HG02840 (cell line): ENCODE measurements around the gene PRR19.
A peak's percentile ranks its signal among the peaks of the same experiment; 100 is the strongest.
"Not testable (repeated sequence)": the region's sequence is repeated elsewhere in the genome, so short reads cannot be mapped to it uniquely, and the experiment has no call there.

Experiments
- ATAC-seq: cut with Tn5 transposase; IDR thresholded peaks from one replicate; pipeline ENCODE4 v1.9.1; 2021; ENCODE audit warnings: mild to moderate bottlenecking, moderate library complexity, moderate number of reproducible peaks; ENCODE audit not compliant: unreplicated experiment, low FRiP score

PRR19 gene, protein sequence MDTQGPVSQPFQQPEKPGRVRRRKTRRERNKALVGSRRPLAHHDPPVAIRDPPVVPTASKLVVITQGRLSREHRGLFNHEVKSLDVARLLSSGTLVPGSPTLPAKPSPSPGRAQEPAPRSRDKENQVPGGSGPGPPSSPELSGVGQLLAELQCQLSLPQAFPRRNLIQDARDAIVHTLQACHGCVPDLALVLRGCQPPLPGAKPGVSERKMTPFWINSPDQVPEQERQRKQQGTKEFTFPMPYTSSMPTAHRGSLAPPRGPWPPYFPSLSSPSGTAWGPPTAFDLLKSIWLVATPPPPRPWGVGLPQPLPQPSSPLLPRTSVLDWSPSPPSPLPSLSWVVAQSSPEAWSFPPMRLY

DNA sequence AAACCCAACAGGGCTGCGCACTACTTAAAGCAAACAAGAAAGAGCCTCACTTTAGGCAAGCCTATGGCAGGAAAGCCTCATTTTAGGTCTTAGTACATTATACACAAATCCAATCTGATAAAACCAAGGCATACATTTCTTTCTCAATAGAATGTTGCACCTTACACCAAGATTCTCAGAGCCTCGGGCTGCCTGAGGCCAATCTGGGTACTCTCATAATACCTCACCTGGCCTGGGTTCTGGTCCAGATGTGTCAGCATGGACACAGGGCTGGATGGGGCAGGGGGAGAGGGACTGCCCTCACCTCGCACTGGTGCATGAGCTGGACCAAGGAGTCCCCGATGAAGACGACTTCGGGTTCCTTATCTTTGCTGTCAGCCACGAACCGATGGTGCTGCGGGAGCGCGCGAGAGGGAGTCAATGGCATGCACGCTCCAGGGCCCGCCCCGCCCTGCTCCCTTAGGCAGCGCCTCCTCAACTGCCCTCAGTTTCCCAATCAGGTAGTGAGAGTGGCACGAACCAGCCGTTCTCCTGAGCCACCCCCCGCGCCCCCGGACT is at the start of gene PRR19:
TSS of gene PRR19 (plus strand) at position 487 of the 558 bp plus-strand sequence. CDS start 7,453 bp downstream, outside the sequence.
- ATAC-seq: no peak

DNA sequence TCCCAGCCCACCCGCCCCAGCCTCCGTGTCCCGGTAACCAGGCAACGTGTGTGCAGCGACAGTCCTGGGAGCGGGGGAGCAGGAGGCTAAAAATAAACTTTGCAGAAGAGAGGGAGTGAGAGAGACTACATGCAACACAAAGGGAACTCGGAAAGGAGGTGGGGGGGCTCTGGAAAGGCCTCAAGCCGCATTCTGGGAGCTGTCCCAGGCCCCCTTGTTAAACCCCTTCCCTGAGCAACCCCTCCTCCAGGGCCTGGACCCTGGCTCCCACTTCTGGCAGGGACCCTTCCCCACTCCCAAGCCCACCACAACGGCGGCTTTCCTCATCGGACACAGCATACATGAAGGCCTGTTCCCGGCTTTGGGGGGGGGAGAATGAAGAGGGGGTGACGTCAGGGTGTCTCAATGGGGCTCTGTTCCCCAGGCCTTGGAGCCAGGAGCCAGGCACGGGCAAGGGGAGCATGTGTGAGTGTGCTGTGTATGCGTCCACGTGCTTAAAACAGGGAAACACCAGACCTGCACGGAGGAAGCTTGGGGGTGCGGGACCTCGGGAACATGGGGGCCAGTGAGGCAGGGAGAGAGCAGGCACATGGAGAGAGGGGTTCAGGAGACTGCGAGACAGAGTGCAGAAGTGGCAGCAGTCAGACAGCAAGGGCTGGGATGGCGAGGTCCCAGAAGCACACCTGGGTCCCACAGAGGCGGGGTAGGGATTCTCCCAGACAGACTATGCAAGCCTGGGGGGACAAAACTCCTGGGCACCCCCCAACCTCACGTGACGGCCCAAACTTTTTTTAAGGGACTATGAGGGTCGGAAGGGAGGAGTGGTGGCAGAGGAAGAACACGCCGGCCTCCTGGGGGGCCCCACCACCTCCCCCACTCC is 49.3 kb upstream of the PRR19 start:
- no peak for ATAC-seq

DNA sequence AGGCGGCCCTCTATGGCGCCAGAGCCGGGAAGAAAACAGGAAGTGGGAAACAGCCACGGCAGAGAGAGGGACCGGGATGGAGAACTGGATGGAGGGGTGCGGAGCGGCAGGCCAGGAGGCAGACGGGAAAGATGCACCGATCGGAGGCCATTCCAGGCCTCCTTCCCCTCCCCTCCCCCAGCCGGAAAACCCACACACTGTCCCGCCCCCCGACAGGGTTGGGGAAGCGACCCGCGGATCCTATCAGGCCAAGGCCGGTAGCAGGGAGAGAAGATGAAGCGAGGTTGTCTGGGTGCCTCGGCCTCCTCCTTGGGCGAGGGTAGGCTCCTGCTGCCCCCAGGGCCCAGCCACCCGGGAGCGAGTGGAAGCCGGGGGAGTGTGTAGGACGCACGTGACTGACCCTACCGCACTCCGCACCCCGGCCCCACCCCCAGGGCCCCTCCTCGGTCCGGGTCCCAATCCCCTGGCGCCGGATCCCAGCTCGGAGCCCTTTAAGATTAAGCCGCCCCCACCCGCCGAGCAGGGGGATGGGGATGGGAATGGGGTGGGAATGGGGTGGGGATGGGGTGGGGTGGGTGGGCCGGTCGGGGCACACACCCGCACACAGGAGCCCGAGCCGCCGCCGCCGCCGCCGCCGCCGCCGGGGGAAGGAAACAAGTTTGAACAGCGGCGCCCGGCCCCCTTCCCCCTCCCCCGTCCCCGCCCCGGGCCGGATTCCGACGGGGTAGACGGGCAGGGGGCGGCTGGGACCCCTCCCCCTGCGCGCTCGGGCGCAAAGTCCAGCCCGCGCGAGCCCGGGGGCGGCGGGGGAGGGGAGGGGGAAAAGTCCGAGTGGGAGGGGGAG is 48.5 kb upstream of the PRR19 start:
- peak; percentile 13 for ATAC-seq

DNA sequence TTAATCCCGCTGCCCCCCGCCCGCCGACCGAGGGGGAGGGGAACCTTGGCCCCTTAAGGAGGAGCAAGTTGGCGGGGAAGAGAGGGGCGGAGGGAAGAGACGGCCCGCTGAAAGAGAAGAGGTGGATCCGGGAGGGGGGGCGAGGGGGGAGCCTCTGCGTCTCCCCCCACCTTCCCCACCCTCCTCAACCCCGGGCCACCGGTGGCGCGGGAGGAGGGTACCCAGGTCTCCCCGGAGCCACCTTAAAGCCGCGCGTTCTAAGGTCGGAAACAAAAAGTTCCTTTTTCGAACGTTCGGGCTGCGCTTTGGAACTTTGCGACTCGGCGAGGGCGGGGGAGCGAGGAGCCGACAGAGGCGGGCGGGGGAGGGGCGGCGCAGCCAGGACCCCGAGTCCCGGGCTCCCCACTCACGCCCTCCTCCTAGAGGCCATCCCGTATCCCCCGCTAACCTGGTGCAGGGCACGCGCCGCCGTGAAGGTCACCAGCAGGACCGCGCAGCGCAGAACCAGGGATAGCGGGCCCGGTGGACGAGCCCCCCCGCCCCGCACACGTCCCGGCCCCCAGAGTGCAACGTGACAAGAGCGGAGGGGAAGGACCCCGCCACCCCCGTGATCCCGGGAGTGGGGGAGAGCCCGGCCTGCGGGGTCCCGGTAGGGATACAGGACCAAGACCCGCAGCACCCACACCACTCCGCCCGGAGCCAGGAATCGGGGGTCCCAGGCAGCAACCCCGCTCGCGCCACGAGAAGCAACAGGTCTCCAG is 47.7 kb upstream of the PRR19 start:
- peak; percentile 32 for ATAC-seq

DNA sequence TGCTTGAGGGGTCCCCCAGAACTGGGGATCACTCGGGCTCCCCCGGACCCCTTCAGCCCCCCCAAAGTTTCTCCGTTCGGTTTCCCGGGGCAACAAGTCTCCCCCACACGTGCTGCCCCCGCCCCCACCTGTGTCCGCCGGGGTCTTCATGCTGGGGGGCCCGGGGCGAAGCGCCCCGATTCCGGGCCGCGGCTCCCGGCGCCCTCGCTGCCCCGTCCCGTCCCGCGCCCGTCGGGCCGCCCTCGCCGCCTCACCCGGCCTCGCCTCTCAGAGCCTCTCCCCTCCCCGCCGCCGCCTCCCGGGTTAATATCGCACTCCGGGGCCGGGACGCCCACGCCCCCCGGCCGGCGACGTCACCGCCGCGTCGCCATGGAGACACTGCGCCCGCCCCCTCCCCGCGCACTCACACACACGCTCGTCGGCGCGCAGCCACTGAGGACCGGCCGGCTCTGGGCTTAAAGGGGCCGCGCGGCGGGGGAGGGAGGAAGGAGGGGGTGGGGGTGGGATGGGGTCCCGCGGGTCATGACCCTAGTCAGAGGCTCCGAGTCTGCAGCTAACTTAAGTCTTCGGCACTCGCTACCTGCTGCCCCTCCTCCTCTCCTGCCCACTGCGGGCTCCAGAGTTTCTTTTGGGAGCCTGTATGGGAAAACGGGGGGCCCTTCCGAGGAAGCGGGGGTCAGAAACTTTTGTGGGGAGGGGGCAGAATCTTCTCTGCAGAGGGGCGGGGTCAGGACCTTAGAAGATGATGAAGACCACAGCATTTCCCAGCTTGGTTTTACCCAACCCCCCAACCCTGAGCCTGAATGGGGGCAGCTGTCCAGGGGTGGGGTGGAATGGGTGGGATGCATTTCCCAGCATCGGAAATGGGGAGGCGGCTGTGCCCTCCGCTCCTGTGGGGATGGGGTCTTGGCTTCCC is 46.8 kb upstream of the PRR19 start, which contains the start of gene ERF:
TSS of gene ERF (minus strand) at position 279 of the 916 bp plus-strand sequence. CDS start at position 150, 129 bp downstream.
- ATAC-seq: peak; percentile 55

DNA sequence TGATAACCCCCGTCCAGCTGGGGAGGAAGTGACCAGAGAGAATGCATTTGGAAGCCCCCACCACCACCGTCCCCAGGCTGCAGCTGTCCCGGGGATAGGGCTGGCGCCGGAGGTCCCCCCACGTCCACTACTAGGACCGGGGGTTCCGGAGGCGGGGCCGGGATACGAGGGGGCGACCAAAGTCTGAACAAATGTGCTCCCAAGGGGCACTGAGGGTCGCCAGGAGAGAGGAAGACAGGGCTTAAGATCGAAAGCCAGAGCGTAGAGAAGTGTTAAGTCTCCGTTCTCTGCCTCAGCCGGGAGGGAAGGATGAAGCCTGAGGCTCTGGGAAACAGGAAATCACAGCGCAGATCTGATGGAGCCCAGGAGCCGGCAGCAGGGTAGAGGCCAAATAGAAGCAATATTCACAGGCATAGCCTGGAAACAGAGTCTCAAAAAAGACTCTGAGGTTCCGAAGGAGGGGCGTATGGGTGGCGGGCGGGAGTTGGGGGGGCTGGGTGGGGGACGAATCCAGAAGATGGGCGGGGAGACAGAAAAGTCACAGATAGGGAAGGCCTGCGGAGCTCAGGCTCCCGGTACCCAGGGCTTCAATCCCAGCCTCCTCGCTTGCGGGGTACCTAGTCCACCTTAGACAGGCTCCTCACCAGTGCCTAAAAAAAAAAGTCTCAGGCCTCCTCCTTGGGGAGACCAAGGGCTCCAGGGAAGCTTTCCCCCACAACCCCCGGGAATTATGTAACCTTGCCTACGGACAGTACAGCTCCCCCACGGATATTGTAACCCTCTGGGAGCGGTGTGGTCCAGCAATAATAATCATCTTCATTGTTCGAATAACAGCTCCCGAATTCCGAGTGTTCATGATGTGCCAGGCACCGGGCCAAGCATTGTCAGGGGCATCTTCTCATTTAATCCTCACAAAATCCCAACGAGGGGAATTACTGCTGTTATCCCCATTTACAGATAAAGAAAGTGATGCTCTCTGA is 45.9 kb upstream of the PRR19 start:
- no peak for ATAC-seq

DNA sequence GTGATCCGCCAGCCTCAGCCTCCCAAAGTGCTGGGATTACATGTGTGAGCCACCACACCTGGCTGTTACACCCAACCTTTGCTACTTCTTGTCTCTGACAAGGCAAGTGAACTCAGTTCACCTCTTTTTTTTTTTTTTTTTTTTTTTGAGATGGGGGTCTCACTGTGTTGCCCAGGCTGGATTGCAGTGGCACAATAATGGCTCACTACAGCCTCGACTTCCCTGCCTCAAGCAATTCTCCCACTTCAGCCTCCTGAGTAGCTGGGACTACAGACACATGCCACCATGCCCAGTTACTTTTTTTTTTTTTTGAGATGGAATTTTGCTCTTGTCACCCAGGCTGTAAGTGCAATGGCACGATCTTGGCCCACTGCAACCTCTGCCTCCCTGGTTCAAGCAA is 44.1 kb upstream of the PRR19 start:
- ATAC-seq: not testable (repeated sequence)

DNA sequence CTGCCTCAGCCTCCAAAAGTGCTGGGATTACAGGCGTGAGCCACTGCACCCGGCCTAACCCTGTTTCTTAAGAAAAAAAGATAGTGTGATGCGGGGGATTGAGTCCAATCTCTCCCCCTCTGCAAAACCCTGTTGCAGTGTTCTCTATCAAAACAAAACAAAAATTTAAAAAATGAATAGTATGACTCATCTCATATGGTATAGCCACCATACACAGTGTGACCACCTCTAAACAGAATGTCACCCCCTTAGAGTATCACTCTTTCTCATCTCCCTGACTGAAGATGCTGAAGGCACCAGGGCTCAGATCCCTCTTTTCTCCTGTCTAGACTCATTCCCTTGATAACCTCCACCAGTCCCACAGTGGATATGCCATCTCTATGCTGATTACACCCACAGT is 40.2 kb upstream of the PRR19 start:
- no peak for ATAC-seq

DNA sequence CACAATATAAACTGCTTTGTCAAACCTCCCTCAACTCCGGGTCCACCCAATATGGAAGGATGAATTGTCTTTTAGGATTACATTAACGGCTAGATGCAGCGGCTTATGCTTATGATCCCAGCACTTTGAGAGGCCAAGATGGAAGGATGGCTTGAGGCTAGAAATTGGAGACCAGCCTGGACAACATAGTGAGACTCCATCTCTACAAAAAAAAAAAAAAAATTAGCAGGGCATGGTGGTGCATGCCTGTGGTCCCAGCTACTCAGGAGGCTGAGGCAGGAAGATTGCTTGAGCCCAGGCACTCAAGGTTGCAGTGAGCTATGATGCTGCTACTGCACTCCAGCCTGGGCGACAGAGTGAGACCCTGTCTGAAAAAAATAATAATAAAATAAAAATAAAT is 35.8 kb upstream of the PRR19 start:
- ATAC-seq: not testable (repeated sequence)

DNA sequence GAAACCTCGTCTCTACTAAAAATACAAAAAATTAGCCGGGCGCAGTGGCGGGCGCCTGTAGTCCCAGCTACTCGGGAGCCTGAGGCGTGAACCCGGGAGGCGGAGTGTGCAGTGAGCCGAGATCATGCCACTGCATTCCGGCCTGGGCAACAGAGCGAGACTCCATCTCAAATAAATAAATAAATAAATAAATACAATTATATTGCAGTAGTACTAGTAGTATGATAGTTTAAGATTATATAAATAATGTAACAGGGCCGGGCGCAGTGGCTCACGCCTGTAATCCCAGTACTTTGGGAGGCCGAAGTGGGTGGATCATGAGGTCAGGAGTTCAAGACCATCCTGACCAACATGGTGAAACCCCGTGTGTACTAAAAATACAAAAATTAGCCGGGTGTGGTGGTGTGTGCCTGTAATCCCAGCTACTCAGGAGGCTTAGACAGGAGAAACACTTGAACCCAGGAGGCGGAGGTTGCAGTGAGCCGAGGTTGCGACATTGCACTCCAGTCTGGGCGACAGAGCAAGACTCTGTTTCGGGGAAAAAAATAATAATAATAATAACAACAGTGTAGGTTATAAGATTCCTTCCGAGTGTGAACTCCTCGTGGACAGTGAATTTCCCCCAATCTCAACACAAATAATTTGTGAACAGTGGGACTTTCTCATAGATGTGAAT is 34.9 kb upstream of the PRR19 start:
- not testable (repeated sequence) for ATAC-seq

DNA sequence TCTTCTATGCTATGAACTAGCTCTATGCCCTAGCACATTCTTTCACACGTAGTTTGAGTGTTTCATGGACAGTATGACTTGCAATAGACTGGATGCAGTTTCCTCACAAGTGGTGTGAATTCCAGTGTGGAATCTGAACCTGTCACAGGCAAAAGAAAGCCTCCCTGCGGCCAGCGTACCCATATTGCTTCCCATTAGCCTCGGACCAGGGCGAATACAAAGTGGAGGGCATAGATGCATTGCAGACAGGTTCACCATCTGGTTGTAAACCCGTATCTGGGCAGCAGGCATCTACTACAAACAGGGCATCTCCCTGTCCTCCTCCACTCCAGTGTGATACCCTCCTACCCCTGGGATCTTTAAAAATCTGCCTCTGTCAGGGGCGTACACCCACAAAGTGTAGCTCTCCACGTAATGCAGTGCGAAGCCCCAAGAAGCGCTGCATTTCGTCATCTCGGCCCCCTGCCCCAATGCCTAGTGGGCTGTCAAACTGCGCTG is 34.2 kb upstream of the PRR19 start:
- no peak for ATAC-seq

DNA sequence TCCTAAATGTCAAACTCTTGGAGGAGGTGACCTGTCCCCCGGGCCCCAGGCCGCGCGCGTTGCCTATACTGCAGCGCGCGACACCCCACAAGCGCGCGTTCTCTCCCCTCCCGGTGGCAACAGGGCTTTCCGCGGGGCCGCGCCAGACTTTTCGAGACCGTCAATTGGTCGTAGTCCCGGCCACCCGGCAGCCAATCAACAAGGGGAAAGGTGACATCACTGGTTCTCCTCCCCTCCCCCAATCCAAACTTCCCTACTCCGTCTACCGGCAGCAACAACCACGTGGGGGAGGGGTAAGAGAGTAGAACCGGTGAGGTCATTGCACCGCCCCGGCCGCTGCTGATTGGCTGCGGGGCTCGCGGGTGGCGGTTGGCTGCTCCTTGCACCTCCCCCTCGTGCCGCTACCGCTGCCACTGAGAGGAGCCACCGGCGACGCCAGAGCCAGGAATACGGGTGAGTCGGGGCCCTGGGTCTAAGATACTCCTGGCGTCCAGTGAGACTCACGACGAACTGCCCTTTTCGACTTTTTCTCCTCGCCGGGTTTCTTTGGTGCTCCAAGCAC is 33.7 kb upstream of the PRR19 start:
- peak; percentile 61 for ATAC-seq

DNA sequence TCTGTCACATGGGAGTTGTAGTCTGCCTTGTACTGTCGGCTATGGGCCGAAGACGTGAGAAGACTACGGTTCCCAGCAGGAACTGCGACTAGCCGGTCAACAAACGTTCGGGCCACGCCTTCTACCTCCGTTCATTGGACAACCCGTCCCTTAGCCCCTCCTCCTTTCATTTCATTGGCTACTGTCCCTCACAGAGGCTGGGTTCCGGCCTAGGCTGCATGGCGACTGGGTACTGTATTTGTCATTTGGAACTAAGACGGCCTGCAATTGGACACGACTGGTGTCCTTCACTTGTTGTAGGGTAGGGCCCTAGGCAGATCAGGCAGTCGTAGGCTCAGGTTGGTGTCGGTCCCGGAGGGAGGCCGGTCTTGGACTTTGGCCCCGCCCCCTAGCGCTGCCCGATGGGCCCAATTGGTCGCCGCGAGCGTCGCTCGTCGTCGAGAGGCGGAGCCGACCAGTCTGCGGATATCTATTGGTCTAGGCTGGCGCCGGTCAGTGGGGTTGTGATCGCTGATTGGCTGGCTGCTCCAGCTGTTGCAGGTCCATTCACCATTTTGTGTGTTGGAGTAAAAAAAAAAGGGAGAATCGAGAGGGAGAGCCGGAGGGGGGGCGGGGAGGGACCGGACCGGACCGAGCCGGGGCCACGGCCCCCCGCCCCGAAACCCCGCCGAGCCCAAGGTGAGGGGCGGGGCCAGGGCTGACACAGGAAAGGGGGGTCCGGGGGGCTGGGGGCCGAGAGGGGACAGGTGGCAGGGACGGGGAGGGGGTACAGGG is 33.0 kb upstream of the PRR19 start, which contains the start of gene CIC:
TSS of gene CIC (plus strand) at position 549 of the 774 bp plus-strand sequence. CDS start 2,532 bp downstream, outside the sequence.
- ATAC-seq: peak; percentile 77

DNA sequence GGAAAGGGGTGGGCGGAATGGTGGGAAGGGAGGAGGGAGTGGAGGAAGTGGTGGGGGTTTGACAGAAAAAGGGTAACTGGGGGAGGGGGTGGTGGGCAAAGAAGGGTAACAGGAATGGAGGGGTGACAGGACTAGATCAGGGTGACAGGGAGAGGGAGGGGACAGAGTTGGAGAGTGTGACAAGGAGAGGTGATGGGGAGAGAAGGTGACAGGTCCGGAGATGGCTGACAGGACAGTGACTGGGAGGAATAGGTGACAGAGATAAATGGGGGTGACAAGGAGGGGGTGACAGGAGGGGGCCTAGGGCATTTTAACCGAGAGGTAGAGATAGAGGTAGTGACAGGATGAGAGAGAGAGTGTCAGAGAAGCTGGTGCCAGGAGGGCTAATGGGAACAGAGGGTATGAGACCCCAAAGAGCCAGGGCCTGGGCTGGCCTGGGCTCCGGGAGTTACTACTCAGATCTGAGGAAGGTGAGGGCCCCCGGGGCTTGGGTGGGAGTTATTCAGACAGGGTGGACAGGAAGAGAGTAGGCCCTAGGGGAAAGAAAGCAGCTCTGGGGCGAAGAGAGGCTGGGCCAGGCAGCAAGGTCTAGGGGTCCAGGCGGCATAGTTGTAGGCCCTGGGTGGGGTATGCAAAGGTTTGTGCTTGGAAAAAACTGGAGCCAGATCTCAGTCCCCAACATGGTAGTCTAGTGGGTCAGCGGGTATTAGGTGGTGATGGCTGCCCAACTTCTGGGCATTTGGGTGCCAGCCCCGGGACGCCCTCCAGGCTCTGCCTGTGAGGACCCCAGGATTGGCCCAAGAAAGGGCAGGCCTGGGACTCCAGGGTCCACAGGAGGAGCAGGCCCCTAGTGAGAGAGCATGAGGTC is 32.2 kb upstream of the PRR19 start:
- ATAC-seq: no peak
